Left ventricle myocardium inferior (tissue), 1 donor: ENCODE measurements around the gene LRMDA. TPM values are rescaled to one million over a fixed set of nuclear protein-coding genes. Genes with fewer than 3 reads are reported as not detected.

Source experiments
- DNase-seq: peaks from one replicate; pipeline ENCODE4 v3.0.0-alpha.2; 2020
- H3K27ac ChIP-seq: fragments of 200-600 bp; replicated peaks from 2 replicates; pipeline ENCODE4 v1.8.0; 2021
- H3K27me3 ChIP-seq: fragments of 200-600 bp; 2 replicates; pipeline ENCODE4 v1.8.0; 2021; ENCODE audit warnings: low read depth
- H3K36me3 ChIP-seq: fragments of 200-600 bp; 2 replicates; pipeline ENCODE4 v1.8.0; 2021
- H3K4me1 ChIP-seq: fragments of 200-600 bp; 2 replicates; pipeline ENCODE4 v1.8.0; 2021
- H3K4me3 ChIP-seq: fragments of 200-600 bp; 2 replicates; pipeline ENCODE4 v1.8.0; 2021; ENCODE audit warnings: mild to moderate bottlenecking, moderate library complexity
- H3K9me3 ChIP-seq: fragments of 200-600 bp; replicated peaks from 2 replicates; pipeline ENCODE4 v1.8.0; 2021
- CTCF ChIP-seq: fragments of 200-600 bp; IDR thresholded peaks from 2 replicates; pipeline ENCODE4 v1.8.0; 2021; ENCODE audit warnings: antibody characterized with exemption, mild to moderate bottlenecking, borderline replicate concordance
- intact Hi-C: fragments of 100-400 bp; cut with micrococcal nuclease; formaldehyde crosslinking; loops from one replicate; pipeline ENCODE4 v1.11.0; 2022
- total RNA-seq: library from RNA; stranded (reverse); fragmentation: NEBNext Ultra II Directional; extraction: Animal tissue kit (Norgen Biotek cat#: 25700); gene quantifications from one replicate; pipeline ENCODE4 v1.2.1, GENCODE V29; 2021
- donor health status: DM: no; HTN: yes; CAD: no; lungs with severe emphysema.

Gene LRMDA
- total RNA-seq, 1 donor from 2014 or later, result 18.7 TPM

- Histone ChIP-seq H3K36me3 (no peaks in the 10 kb centered on the region), H3K9me3 (no peaks in the 10 kb centered on the region), H3K27me3 (peaks cover 7% of the 10 kb centered on the region), H3K4me3 (peak overlapping the region; percentile 94), H3K27ac (peak overlapping the region; percentile 98), H3K4me1 (peaks cover 47% of the 10 kb centered on the region)
- TF ChIP-seq CTCF, result no peak
- peak; percentile 83 for DNase-seq
- intact Hi-C loops, result loop anchor here (10.0 kb wide), 1 partner anchor 506 kb away; no protein-coding TSS in a partner anchor
Observed at GRCh38 chr10:75408911-75409885, 22.2 kb upstream of the LRMDA start.

GRCh38 chr10:75410132-75411005 is 21.1 kb upstream of the LRMDA start:
- Histone ChIP-seq H3K27me3 (no peaks in the 10 kb centered on the region), H3K27ac (peak overlapping the region; percentile 98), H3K4me1 (peaks cover 36% of the 10 kb centered on the region), H3K9me3 (no peaks in the 10 kb centered on the region), H3K4me3 (peak overlapping the region; percentile 94), H3K36me3 (no peaks in the 10 kb centered on the region)
- peak; percentile 33 for DNase-seq
- no peak for TF ChIP-seq CTCF
- intact Hi-C loops, result no loop called here

- Histone ChIP-seq H3K27me3 (no peaks in the 10 kb centered on the region), H3K4me1 (peaks cover 7% of the 10 kb centered on the region), H3K27ac (no peak overlapping the region), H3K9me3 (no peaks in the 10 kb centered on the region), H3K36me3 (no peaks in the 10 kb centered on the region), H3K4me3 (no peak overlapping the region)
- DNase-seq, result no peak
- no peak for TF ChIP-seq CTCF
- intact Hi-C loops, result no loop called here
Observed at GRCh38 chr10:75414527-75414926, 16.9 kb upstream of the LRMDA start.

- intact Hi-C loops, result no loop called here
- no peaks in the 10 kb centered on the region for H3K27me3 ChIP-seq
- H3K4me3 ChIP-seq, result no peak overlapping the region
- no peaks in the 10 kb centered on the region for H3K9me3 ChIP-seq
- H3K4me1 ChIP-seq, result no peaks in the 10 kb centered on the region
- TF ChIP-seq CTCF, result no peak
- no peaks in the 10 kb centered on the region for H3K36me3 ChIP-seq
- no peak for DNase-seq
- H3K27ac ChIP-seq, result no peak overlapping the region
Observed at GRCh38 chr10:75417522-75417927, 13.9 kb upstream of the LRMDA start.

GRCh38 chr10:75418293-75418692 is 13.1 kb upstream of the LRMDA start:
- intact Hi-C loops, result no loop called here
- DNase-seq, result no peak
- no peaks in the 10 kb centered on the region for H3K36me3 ChIP-seq
- H3K4me1 ChIP-seq, result no peaks in the 10 kb centered on the region
- H3K9me3 ChIP-seq, result no peaks in the 10 kb centered on the region
- no peak for TF ChIP-seq CTCF
- no peaks in the 10 kb centered on the region for H3K27me3 ChIP-seq
- H3K27ac ChIP-seq, result no peak overlapping the region
- H3K4me3 ChIP-seq, result no peak overlapping the region
